ENCODE data around the gene MIDN.
"Not testable (repeated sequence)": the region's sequence is repeated elsewhere in the genome, so short reads cannot be mapped to it uniquely, and the experiment has no call there.

Gene MIDN

GRCh38 chr19:1248139-1248785 is at the start of gene MIDN:
MIDN (plus strand) TSS chr19:1248583; CDS start chr19:1250297, 1,714 bp downstream.
- DNase-seq: peak; percentile 80

GRCh38 chr19:1199531-1199930 is 48.9 kb upstream of the MIDN start:
- DNase-seq: no peak

GRCh38 chr19:1200614-1201013 is 47.8 kb upstream of the MIDN start:
- not testable (repeated sequence) for DNase-seq

GRCh38 chr19:1205114-1206099 is 43.0 kb upstream of the MIDN start, which contains the start of gene STK11:
STK11 (plus strand) TSS chr19:1205778; CDS start chr19:1206914, 1,136 bp downstream.
- peak; percentile 98 for DNase-seq

- no peak for DNase-seq
These were observed 42.1 kb upstream of the MIDN start for GRCh38 chr19:1206150-1206863.

- DNase-seq: no peak
These were observed 41.4 kb upstream of the MIDN start for GRCh38 chr19:1206864-1207450.

GRCh38 chr19:1208830-1209229 is 39.6 kb upstream of the MIDN start:
- DNase-seq: not testable (repeated sequence)

GRCh38 chr19:1210227-1210538 is 38.2 kb upstream of the MIDN start:
- DNase-seq: no peak

GRCh38 chr19:1211494-1212234 is 36.7 kb upstream of the MIDN start:
- no peak for DNase-seq

- no peak for DNase-seq
These were observed 34.7 kb upstream of the MIDN start for GRCh38 chr19:1213391-1214286.

GRCh38 chr19:1214299-1214861 is 34.0 kb upstream of the MIDN start:
- no peak for DNase-seq

- DNase-seq: no peak
These were observed 33.3 kb upstream of the MIDN start for GRCh38 chr19:1214862-1215731.

GRCh38 chr19:1216756-1217155 is 31.6 kb upstream of the MIDN start:
- no peak for DNase-seq

- DNase-seq: no peak
These were observed 31.0 kb upstream of the MIDN start for GRCh38 chr19:1217366-1217765.

GRCh38 chr19:1218751-1219567 is 29.4 kb upstream of the MIDN start:
- no peak for DNase-seq

GRCh38 chr19:1219786-1220476 is 28.5 kb upstream of the MIDN start:
- no peak for DNase-seq

- DNase-seq: no peak
These were observed 27.9 kb upstream of the MIDN start for GRCh38 chr19:1220477-1220930.

All from COR-L47 (cell line).